HL-60 (cell line): ENCODE data around the gene ANKRD40CL.

Experiments
- CTCF ChIP-seq: IDR thresholded peaks from one replicate; pipeline ENCODE4 v1.5.1; 2011; ENCODE audit warnings: low read length, control low read depth, inconsistent platforms; ENCODE audit not compliant: insufficient read depth
- POLR2AphosphoS5 ChIP-seq: IDR thresholded peaks from 2 replicates; pipeline ENCODE4 v1.6.1; 2012; ENCODE audit warnings: low read depth
- REST ChIP-seq: IDR thresholded peaks from 2 replicates; pipeline ENCODE4 v1.6.1; 2012; ENCODE audit warnings: low read depth; ENCODE audit not compliant: insufficient replicate concordance

DNA sequence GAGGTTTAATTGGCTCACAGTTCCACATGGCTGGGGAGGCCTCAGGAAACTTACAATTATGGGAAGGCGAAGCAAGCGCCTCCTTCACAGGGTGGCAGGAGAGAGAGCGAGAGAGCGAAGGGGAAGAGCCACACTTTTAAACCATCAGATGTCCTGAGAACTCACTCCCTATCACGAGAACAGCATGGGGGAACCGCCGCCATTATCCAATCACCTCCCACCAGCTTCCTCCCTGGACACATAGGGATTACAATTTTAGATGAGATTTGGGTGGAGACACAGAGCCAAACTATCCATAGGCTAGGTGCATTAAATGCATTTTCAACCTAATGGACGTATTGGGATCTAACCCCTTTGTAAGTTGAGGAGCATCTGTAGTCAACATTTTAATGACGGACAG lies 54.7 kb downstream of the ANKRD40CL start:
- TF ChIP-seq CTCF = no peak
- no peak for TF ChIP-seq POLR2AphosphoS5
- no peak for TF ChIP-seq REST
